ENCODE results near the gene ATXN3L. TPM values are rescaled to one million over a fixed set of nuclear protein-coding genes. Genes with fewer than 3 reads are reported as not detected.

ATXN3L gene
- total RNA-seq, 2 experiments from 2014 or later, result not detected

DNA sequence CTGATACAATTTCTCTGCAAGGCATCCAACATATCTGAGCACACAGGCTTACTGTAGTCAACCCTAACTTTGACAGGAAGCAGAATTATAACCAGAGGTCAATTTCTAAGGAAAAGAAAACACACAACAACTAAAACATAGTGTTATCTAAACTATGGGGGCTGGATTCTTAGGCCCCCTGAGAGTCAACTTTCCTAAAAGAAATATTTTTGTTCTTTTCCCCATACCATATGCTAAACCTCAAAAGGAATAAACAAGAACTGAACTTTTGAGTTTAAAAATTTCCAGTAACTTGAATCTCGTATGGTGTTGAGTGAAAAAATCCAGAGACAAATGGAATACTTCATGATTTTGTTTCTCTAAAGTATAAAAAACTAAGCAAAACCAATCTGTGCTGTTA is 42.9 kb downstream of the ATXN3L start:
- Mint-ChIP-seq H3K36me3 (ENCODE audit: low read depth) (no peaks in the 10 kb centered on the region), H3K27me3 (no peaks in the 10 kb centered on the region), H3K4me3 (no peak overlapping the region), H3K4me1 (no peaks in the 10 kb centered on the region), H3K27ac (no peak overlapping the region), H3K9me3 (no peaks in the 10 kb centered on the region)
- ChIA-PET CTCF (interaction anchor here (1.4 kb wide), 1 partner anchor 330 kb away, joined by 4 read pairs; no protein-coding TSS in a partner anchor), POLR2A (no interaction called here)
- no peak for DNase-seq

- Mint-ChIP-seq H3K27ac (no peak overlapping the region), H3K27me3 (no peaks in the 10 kb centered on the region), H3K36me3 (ENCODE audit: low read depth) (no peaks in the 10 kb centered on the region), H3K4me3 (no peak overlapping the region), H3K9me3 (no peaks in the 10 kb centered on the region), H3K4me1 (no peaks in the 10 kb centered on the region)
- no peak for DNase-seq
- CTCF ChIA-PET, result no interaction called here
- POLR2A ChIA-PET, result no interaction called here
Observed at GRCh38 chrX:13275031-13275430, 44.8 kb downstream of the ATXN3L start.

DNA sequence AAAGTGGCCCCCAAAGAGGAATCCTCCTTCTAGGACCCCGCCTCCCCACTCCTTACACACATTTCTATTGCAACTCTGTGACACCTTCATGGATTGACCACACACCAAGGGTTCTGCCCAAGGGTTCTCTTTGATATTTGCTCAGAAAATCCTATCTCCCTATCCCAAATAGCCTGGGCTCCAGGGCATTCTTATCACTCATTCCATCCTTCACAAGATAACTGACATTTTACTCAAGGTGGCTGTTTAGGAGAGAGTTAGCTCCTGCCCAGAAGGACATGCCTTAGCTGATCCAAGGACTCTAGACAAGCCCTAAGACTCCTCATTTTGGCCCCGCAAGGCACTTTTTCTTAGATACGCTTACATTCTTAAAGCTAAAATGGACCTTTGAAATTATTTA is 47.4 kb downstream of the ATXN3L start:
- H3K4me1 Mint-ChIP-seq, result no peaks in the 10 kb centered on the region
- ChIA-PET POLR2A (no interaction called here), CTCF (no interaction called here)
- DNase-seq, result no peak
- no peaks in the 10 kb centered on the region for H3K36me3 Mint-ChIP-seq (ENCODE audit: low read depth)
- H3K9me3 Mint-ChIP-seq, result no peaks in the 10 kb centered on the region
- H3K4me3 Mint-ChIP-seq, result no peak overlapping the region
- no peaks in the 10 kb centered on the region for H3K27me3 Mint-ChIP-seq
- no peak overlapping the region for H3K27ac Mint-ChIP-seq

GRCh38 chrX:13271511-13271910 is 48.3 kb downstream of the ATXN3L start:
- H3K27me3 Mint-ChIP-seq, result no peaks in the 10 kb centered on the region
- H3K36me3 Mint-ChIP-seq (ENCODE audit: low read depth), result no peaks in the 10 kb centered on the region
- no peak overlapping the region for H3K4me3 Mint-ChIP-seq
- ChIA-PET CTCF (no interaction called here), POLR2A (no interaction called here)
- no peaks in the 10 kb centered on the region for H3K4me1 Mint-ChIP-seq
- H3K9me3 Mint-ChIP-seq, result no peaks in the 10 kb centered on the region
- no peak for DNase-seq
- H3K27ac Mint-ChIP-seq, result no peak overlapping the region

DNA sequence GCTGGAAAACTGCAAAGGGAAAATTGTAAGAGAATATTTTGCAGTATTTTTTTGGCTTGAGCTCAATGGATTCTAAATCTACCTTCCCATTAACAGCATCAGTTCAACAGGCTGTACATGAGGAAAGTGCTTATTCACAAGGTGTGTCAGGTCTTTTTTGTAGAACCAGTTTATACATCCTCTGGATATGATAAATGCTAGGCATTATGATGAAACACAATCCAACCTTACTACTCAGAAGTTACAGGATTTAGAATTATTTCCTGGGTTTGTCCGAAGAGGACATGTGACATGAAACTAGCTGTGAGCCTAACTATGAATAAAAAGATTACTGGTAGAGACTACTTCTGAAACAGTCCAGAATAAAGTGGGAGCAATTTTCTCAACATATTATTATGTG is 49.5 kb downstream of the ATXN3L start:
- CTCF ChIA-PET, result interaction anchor here (1.0 kb wide), 1 partner anchor 30 kb away, joined by 4 read pairs; no protein-coding TSS in a partner anchor
- H3K4me1 Mint-ChIP-seq, result no peaks in the 10 kb centered on the region
- H3K27me3 Mint-ChIP-seq, result no peaks in the 10 kb centered on the region
- no peaks in the 10 kb centered on the region for H3K9me3 Mint-ChIP-seq
- no peak for DNase-seq
- H3K4me3 Mint-ChIP-seq, result no peak overlapping the region
- no peaks in the 10 kb centered on the region for H3K36me3 Mint-ChIP-seq (ENCODE audit: low read depth)
- POLR2A ChIA-PET, result no interaction called here
- no peak overlapping the region for H3K27ac Mint-ChIP-seq

- no peaks in the 10 kb centered on the region for H3K36me3 Mint-ChIP-seq (ENCODE audit: low read depth)
- no peaks in the 10 kb centered on the region for H3K27me3 Mint-ChIP-seq
- H3K4me3 Mint-ChIP-seq, result no peak overlapping the region
- no peak overlapping the region for H3K27ac Mint-ChIP-seq
- POLR2A ChIA-PET, result no interaction called here
- no peaks in the 10 kb centered on the region for H3K4me1 Mint-ChIP-seq
- CTCF ChIA-PET, result no interaction called here
- no peaks in the 10 kb centered on the region for H3K9me3 Mint-ChIP-seq
- no peak for DNase-seq
Observed at GRCh38 chrX:13268874-13269273, 51.0 kb downstream of the ATXN3L start.

Other genes starting within 250 kb of the ATXN3L start
- 1 to 10 TPM; 1.7 to 2.0 TPM for gene EGFL6, start 249.5 kb upstream of the ATXN3L start, total RNA-seq

Measured in activated CD4-positive, alpha-beta T cell treated with anti-CD3 and anti-CD28 coated beads, Interleukin-2, amount 10 ng/mL, durations not matched to agents 7 days and 5 days (primary cell).